K562 (cell line): ENCODE results near the gene PES1. TPM values are rescaled to one million over a fixed set of nuclear protein-coding genes. Genes with fewer than 3 reads are reported as not detected.

ENCODE experiments used
- ATAC-seq: fragments of 200-7000 bp; cut with Tn5 transposase; 3 replicates; pipeline ENCODE4 v1.9.1; 2020; ENCODE audit warnings: moderate library complexity
- BruUV-seq: library from RNA; stranded (reverse); fragments of 400-500 nt; replicated peaks from 2 replicates; lab custom pipeline; 2021; lab: Mats Ljungman, UMichigan
- CTCF ChIA-PET: fragments of 300-600 bp; formaldehyde crosslinking; extraction: SDS; loops from one replicate; lab custom pipeline; 2021; ENCODE audit warnings: low intra/inter-chr PET ratio; lab: Yijun Ruan, JAX
- POLR2A ChIA-PET: fragments of 300-600, 350-650 bp; sonication (Branson Sonifier 250); formaldehyde crosslinking; extraction: SDS; loops from one replicate; lab custom pipeline; 2021; ENCODE audit warnings: antibody characterized with exemption, inconsistent platforms; lab: Yijun Ruan, JAX
- DNase-seq, 4 experiments: peaks; one replicate each; pipeline versions ENCODE4 v3.0.0 to v3.0.0-alpha.2; 2011 to 2018; ENCODE audit warnings: low spot score in 3 of 4, mixed read lengths in 3 of 4; ENCODE audit errors: extremely low read depth in 1 of 4
- FAIRE-seq: peaks from 2 replicates; lab custom pipeline; 2011; peaks lifted over from hg19 to GRCh38; lab: Jason Lieb, UNC
- H2AFZ ChIP-seq: 2 replicates; pipeline ENCODE4 v1.6.0; 2011; ENCODE audit warnings: low read depth, low read length, control low read depth, inconsistent platforms
- H3K27ac ChIP-seq: fragments of 200-600 bp; 3 replicates; pipeline ENCODE4 v1.8.0; 2011; ENCODE audit warnings: low read depth, mild to moderate bottlenecking, control low read depth, inconsistent platforms, low read length, moderate library complexity, mixed read lengths; ENCODE audit errors: extremely low read depth
- H3K27me3 ChIP-seq, 2 experiments: fragments of 300-600 bp in 1 of 2; 2 replicates in 1 of 2; 3 replicates in 1 of 2; pipeline versions ENCODE4 v1.6.0 to v1.8.0; 2011; ENCODE audit warnings: inconsistent platforms in 2 of 2, low read length in 2 of 2, mild to moderate bottlenecking in 1 of 2, mixed read lengths in 1 of 2, moderate library complexity in 1 of 2; ENCODE audit not compliant: control insufficient read depth in 2 of 2, insufficient read depth in 2 of 2
- H3K36me3 ChIP-seq: fragments of 300-600 bp; 3 replicates; pipeline ENCODE4 v1.8.0; 2011; ENCODE audit warnings: mild to moderate bottlenecking, low read length, inconsistent platforms; ENCODE audit not compliant: control insufficient read depth, insufficient read depth
- H3K4me1 ChIP-seq, 2 experiments: fragments of 200-600 bp in 1 of 2; replicated peaks in 1 of 2; 2 replicates in 1 of 2; 3 replicates in 1 of 2; pipeline versions ENCODE4 v1.5.1 to v1.8.0; 2011; ENCODE audit warnings: inconsistent platforms in 2 of 2, low read length in 2 of 2, mild to moderate bottlenecking in 1 of 2, mixed read lengths in 1 of 2, moderate library complexity in 1 of 2; ENCODE audit not compliant: control insufficient read depth in 2 of 2, insufficient read depth in 2 of 2
- H3K4me2 ChIP-seq: 2 replicates; pipeline ENCODE4 v1.6.1; 2011; ENCODE audit warnings: low read length, control low read depth, inconsistent platforms, mixed read lengths; ENCODE audit not compliant: insufficient read depth
- H3K4me3 ChIP-seq: fragments of 200-600 bp; sonication (generic), shearing (Covaris generic); 2 replicates; pipeline ENCODE4 v1.5.1; 2016; ENCODE audit warnings: control low read depth, inconsistent platforms
- H3K79me2 ChIP-seq: fragments of 200-600 bp; 3 replicates; pipeline ENCODE4 v1.8.0; 2011; ENCODE audit warnings: low read length, inconsistent platforms; ENCODE audit not compliant: control insufficient read depth, insufficient read depth
- H3K9ac ChIP-seq, 2 experiments: 2 replicates each; pipeline versions ENCODE4 v1.6.0 to v1.6.1; 2011; ENCODE audit warnings: low read depth in 2 of 2, low read length in 2 of 2, control low read depth in 1 of 2, inconsistent platforms in 1 of 2, mild to moderate bottlenecking in 1 of 2, mixed read lengths in 1 of 2; ENCODE audit not compliant: insufficient read depth in 1 of 2
- H3K9me1 ChIP-seq: one replicate; pipeline ENCODE4 v1.6.0; 2011; ENCODE audit warnings: inconsistent platforms, mild to moderate bottlenecking, low read length, moderate library complexity; ENCODE audit not compliant: control insufficient read depth, insufficient read depth
- H3K9me3 ChIP-seq: replicated peaks from 2 replicates; pipeline ENCODE4 v1.5.1; 2011; ENCODE audit warnings: low read depth, low read length, inconsistent platforms; ENCODE audit not compliant: control insufficient read depth, insufficient read depth
- H4K20me1 ChIP-seq: replicated peaks from 2 replicates; pipeline ENCODE4 v1.6.1; 2011; ENCODE audit warnings: low read length, inconsistent platforms, mixed read lengths; ENCODE audit not compliant: control insufficient read depth, insufficient read depth
- CTCFL ChIP-seq: IDR thresholded peaks from 2 replicates; pipeline ENCODE4 v1.6.1; 2011; ENCODE audit warnings: borderline replicate concordance, low read depth, mild to moderate bottlenecking, moderate library complexity, low read length; ENCODE audit not compliant: insufficient read depth, poor library complexity, severe bottlenecking
- GTF2E2 ChIP-seq: fragments of 200-800 bp; sonication (Bioruptor generic); IDR thresholded peaks from 2 replicates; pipeline ENCODE4 v1.6.1; 2016; ENCODE audit warnings: missing genetic modification characterization, missing compliant biosample characterization
- HNRNPL ChIP-seq: fragments of 200-400 bp; formaldehyde crosslinking; IDR thresholded peaks from 2 replicates; pipeline ENCODE4 v1.6.1; 2017; ENCODE audit warnings: low read depth, mild to moderate bottlenecking, low read length
- MYC ChIP-seq, 2 experiments: fragments of 250-450 bp in 1 of 2; sonication (Bioruptor Pico) in 1 of 2; IDR thresholded peaks; 2 replicates each; pipeline versions ENCODE4 v1.5.1 to v1.6.1; 2012 to 2021; ENCODE audit warnings: low read depth in 2 of 2, borderline replicate concordance in 1 of 2, improper control_type of control experiment in 1 of 2, low read length in 1 of 2, mild to moderate bottlenecking in 1 of 2, moderate library complexity in 1 of 2
- NFRKB ChIP-seq: fragments of 450-650 bp; IDR thresholded peaks from 2 replicates; pipeline ENCODE4 v1.6.1; 2016; ENCODE audit warnings: low read depth
- NKRF ChIP-seq: fragments of 450-650 bp; IDR thresholded peaks from 2 replicates; pipeline ENCODE4 v1.6.1; 2016; ENCODE audit warnings: borderline replicate concordance
- NR4A1 ChIP-seq, 2 experiments: fragments of 250-450 bp in 1 of 2; fragments of 450-650 bp in 1 of 2; sonication (Bioruptor Pico) in 1 of 2; IDR thresholded peaks; 2 replicates each; pipeline versions ENCODE4 v1.4.0 to v1.6.1; 2016 to 2020; ENCODE audit warnings: mild to moderate bottlenecking in 2 of 2, missing compliant biosample characterization in 1 of 2, missing genetic modification characterization in 1 of 2, moderate library complexity in 1 of 2
- PRDM10 ChIP-seq: fragments of 450-650 bp; IDR thresholded peaks from 2 replicates; pipeline ENCODE4 v1.6.1; 2018; ENCODE audit not compliant: partially characterized antibody
- RBBP5 ChIP-seq: fragments of 200-600 bp; sonication (generic); IDR thresholded peaks from 2 replicates; pipeline ENCODE4 v1.6.1; 2012; ENCODE audit warnings: borderline replicate concordance, mild to moderate bottlenecking, low read length, control low read depth, inconsistent platforms; ENCODE audit not compliant: insufficient read depth, poor library complexity, severe bottlenecking
- SMAD3 ChIP-seq: fragments of 450-650 bp; formaldehyde crosslinking; conservative IDR thresholded peaks from 2 replicates; pipeline ENCODE4 v1.4.0; 2020; ENCODE audit warnings: mild to moderate bottlenecking
- SPI1 ChIP-seq: IDR thresholded peaks from 2 replicates; pipeline ENCODE4 v1.6.1; 2011; ENCODE audit warnings: low read depth, low read length, control low read depth, borderline replicate concordance
- ZBTB1 ChIP-seq: sonication (generic); formaldehyde crosslinking; IDR thresholded peaks from 2 replicates; pipeline ENCODE4 v1.8.1; 2023; ENCODE audit warnings: missing genetic modification reagents, low read depth, mild to moderate bottlenecking, borderline replicate concordance
- ZNF77 ChIP-seq: fragments of 250-450 bp; sonication (Bioruptor Pico); IDR thresholded peaks from 2 replicates; pipeline ENCODE4 v1.5.0; 2020
- WGBS: fragments of 100-300 bp; shearing (Covaris generic); methylation state at CpG from one replicate; pipeline ENCODE4 v1.1.6; 2016; ENCODE audit warnings: low coverage, mixed read lengths; ENCODE audit not compliant: insufficient coverage; ENCODE audit errors: missing lambda C conversion rate; 5-methylcytosine and 5-hydroxymethylcytosine counted together
- in situ Hi-C: fragments of 300-500 bp; cut with MboI; formaldehyde crosslinking; loops from 4 replicates; pipeline ENCODE4 v1.15.0; 2018; ENCODE audit warnings: inconsistent platforms, mixed read lengths
- intact Hi-C: fragments of 100-400 bp; cut with micrococcal nuclease; formaldehyde crosslinking; loops from 2 replicates; pipeline ENCODE4 v1.14.2; 2022
- polyA plus RNA-seq, 8 experiments: library from polyadenylated mRNA; depleted of rRNA in 4 of 8; stranded (reverse) in 5 of 8; unstranded in 3 of 8; fragments of >200 nt; fragmentation: Nextera tagmentation in 2 of 8; fragmentation: Illumina TruSeq in 1 of 8; extraction: Ambion mirVana in 2 of 8; extraction: Trizol in 1 of 8; gene quantifications; 2 replicates each; pipeline versions ENCODE4 v1.2.1 to v1.2.3, GENCODE V29; 2011 to 2014; ENCODE audit warnings: inconsistent platforms in 1 of 8, missing spikeins in 1 of 8
- total RNA-seq, 7 experiments: library from RNA; depleted of rRNA in 6 of 7; stranded (reverse); fragments of >200 nt in 6 of 7; fragmentation: Illumina TruSeq in 2 of 7; extraction: Trizol in 2 of 7; gene quantifications; 2 replicates each; pipeline versions ENCODE4 v1.2.1 to v1.2.3, GENCODE V29; 2011 to 2021; ENCODE audit warnings: low replicate concordance in 1 of 7

The PES1 gene
- total and polyA plus RNA-seq, 9 of the 15 experiments (the other 6 are each of a cell fraction or from before 2014, with no cell fraction given), result 6.5 to 158 (median 94.3) TPM

DNA sequence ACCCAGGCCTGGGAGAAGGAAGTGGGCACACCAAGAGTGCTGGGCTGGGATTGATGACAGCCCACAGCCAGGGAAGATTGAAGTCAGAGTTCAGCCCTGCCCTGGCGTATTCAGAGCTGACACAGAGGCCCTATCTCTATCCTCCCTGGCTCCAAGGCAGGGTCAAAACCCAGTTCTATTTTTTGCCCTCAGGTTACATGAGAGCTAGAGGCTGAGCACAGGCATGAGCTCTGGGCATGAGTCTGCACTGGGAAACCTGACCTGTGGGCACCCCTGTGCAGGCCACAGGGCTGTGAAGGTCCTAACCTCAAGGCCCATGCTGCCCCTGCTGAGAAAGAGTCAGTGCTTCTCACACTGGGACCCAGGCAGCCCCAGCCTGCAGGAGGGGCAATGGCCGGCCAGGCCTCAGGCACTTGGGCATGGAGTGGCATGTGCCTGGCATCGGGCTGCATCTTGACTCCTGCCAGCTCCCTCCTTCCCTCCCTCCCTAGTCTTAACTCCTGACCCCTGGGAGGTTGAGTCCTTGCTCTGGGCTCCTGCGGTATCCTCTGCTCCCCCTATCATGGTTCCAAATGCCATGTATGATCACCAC, 49.2 kb upstream of the PES1 start:
- POLR2A ChIA-PET, result interaction anchor here (1.1 kb wide), 1 partner anchor 26 kb away, joined by 3 read pairs; no protein-coding TSS in a partner anchor
- CTCF ChIA-PET, result no interaction called here
- TF ChIP-seq PRDM10, result no peak
- no peak for TF ChIP-seq ZNF77
- no peak for TF ChIP-seq MYC (IDR thresholded peaks at IDR 0.05; ENCODE audit: low read depth, low read length)
- TF ChIP-seq MYC (CRISPR knock-in tag; IDR thresholded peaks at IDR 0.05; ENCODE audit: borderline replicate concordance, low read depth), result no peak
- no peak for TF ChIP-seq NR4A1 (CRISPR knock-in tag; IDR thresholded peaks at IDR 0.05)
- no peak for TF ChIP-seq NR4A1 (tag; IDR thresholded peaks at IDR 0.05)
- TF ChIP-seq NKRF, result no peak
- no peak for TF ChIP-seq HNRNPL
- no peak for TF ChIP-seq SMAD3 (CRISPR knock-in tag)
- no peak for TF ChIP-seq SPI1
- no peak for TF ChIP-seq NFRKB
- TF ChIP-seq RBBP5, result no peak
- no peak for TF ChIP-seq GTF2E2 (tag)
- no peak for TF ChIP-seq CTCFL
- TF ChIP-seq ZBTB1 (CRISPR knock-in tag), result no peak

More for the DNA sequence above, 49.2 kb upstream of the PES1 start:
- Histone ChIP-seq H3K4me1 (peaks cover 8 to 25% of the 10 kb centered on the region in 2 experiments; a peak in 4 of 5 replicates), H3K27ac (no peak overlapping the region), H4K20me1 (no peaks in the 10 kb centered on the region), H3K27me3 (no peaks in the 10 kb centered on the region), H3K9ac (no peak overlapping the region), H3K4me2 (no peak overlapping the region), H3K79me2 (no peaks in the 10 kb centered on the region), H3K4me3 (no peak overlapping the region), H3K9me1 (no peaks in the 10 kb centered on the region), H3K36me3 (no peaks in the 10 kb centered on the region), H3K9me3 (no peaks in the 10 kb centered on the region), H2AFZ (no peak overlapping the region)
- intact Hi-C loops (no loop called here), in situ Hi-C loops (no loop called here)
- no TSS peak for BruUV-seq
- FAIRE-seq (no peak), DNase-seq (no peak), ATAC-seq (no peak)
- WGBS, result 81% methylated on average over 4 of the region's 4 CpGs
